HepG2 (cell line): ENCODE data around the gene SRC.

ENCODE experiments used
- ARNT ChIP-seq: fragments of 450-650 bp; IDR thresholded peaks from 2 replicates; pipeline ENCODE4 v1.6.1; 2017
- GLI4 ChIP-seq: sonication (generic); formaldehyde crosslinking; IDR thresholded peaks from 2 replicates; pipeline ENCODE4 v1.5.1; 2020; ENCODE audit warnings: missing genetic modification reagents, mild to moderate bottlenecking, moderate library complexity, borderline replicate concordance
- HCFC1 ChIP-seq: fragments of 150-350 bp; IDR thresholded peaks from 2 replicates; pipeline ENCODE4 v1.6.1; 2014; ENCODE audit warnings: low read depth, low read length
- HNF4A ChIP-seq: sonication (generic); formaldehyde crosslinking; IDR thresholded peaks from 2 replicates; pipeline ENCODE4 v1.4.0; 2020; ENCODE audit warnings: missing genetic modification reagents
- MAFG ChIP-seq: sonication (generic); formaldehyde crosslinking; IDR thresholded peaks from 2 replicates; pipeline ENCODE4 v1.5.1; 2020; ENCODE audit warnings: mild to moderate bottlenecking, missing genetic modification reagents
- NFE2L2 ChIP-seq: fragments of 150-350 bp; IDR thresholded peaks from 2 replicates; pipeline ENCODE4 v1.6.1; 2014; ENCODE audit warnings: low read length
- NRL ChIP-seq: sonication (generic); formaldehyde crosslinking; IDR thresholded peaks from 2 replicates; pipeline ENCODE4 v1.5.0; 2020; ENCODE audit warnings: missing genetic modification reagents, mild to moderate bottlenecking, moderate library complexity, borderline replicate concordance
- TCF7L2 ChIP-seq: IDR thresholded peaks from 2 replicates; pipeline ENCODE4 v1.6.1; 2011; ENCODE audit warnings: mild to moderate bottlenecking, low read depth, low read length, moderate library complexity
- ZSCAN29 ChIP-seq: sonication (generic); formaldehyde crosslinking; conservative IDR thresholded peaks from 2 replicates; pipeline ENCODE4 v1.4.0; 2020; ENCODE audit warnings: mild to moderate bottlenecking, missing genetic modification reagents
- TF ChIP-seq, protein P1 (sequence below): sonication (generic); formaldehyde crosslinking; IDR thresholded peaks from 2 replicates; pipeline ENCODE4 v1.5.0; 2020; ENCODE audit warnings: mild to moderate bottlenecking, missing genetic modification reagents, moderate library complexity
- TF ChIP-seq, protein P2 (sequence below): sonication (generic); formaldehyde crosslinking; IDR thresholded peaks from 2 replicates; pipeline ENCODE4 v1.4.0; 2020; ENCODE audit warnings: missing genetic modification reagents

DNA sequence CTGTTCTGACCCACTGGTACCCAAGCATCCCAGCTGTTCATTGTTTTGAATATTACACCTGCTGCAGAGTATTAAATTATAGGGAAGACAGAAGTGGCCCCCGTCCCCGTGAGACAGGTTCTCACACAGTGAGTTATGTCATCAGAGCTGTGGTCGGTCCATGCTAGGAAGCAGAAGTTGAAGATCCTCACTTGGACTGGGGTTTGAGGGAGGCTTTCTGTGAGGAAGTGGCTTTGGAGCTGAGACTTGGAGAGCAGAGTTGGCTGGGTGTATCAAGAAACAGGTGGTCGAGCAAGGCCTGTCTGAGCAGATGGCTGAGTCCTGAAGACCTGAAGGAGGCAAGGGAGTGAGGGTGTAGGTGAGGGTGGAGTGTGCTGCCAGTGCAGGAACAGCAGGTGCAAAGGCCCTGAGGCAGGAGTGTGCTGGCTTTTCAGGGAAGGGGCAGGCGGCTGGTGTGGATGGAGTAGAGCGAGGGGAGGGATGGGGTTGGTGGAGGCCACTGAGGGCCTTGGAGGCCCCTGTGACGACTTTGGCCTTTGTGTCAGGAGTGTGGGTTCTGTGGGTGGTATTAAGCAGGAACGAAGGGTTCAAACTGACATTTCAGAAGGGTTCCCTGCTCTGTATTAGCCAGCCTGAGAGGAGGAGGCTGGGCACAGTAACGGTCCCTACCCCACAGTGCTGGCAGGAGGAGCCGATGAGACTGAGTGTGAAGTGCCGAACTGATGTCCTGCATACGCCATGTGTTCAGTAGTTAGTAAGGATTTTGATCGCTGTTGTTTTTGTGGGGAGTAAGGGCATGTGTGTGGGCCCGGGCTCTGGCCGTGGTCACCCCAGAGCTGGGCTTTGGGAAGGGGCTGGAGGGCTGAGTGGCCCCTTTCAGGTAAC is 11.8 kb downstream of the SRC start:
- TF ChIP-seq ZSCAN29 (CRISPR knock-in tag) (no peak), NRL (CRISPR knock-in tag) (no peak), ARNT (no peak), HCFC1 (no peak), GLI4 (CRISPR knock-in tag) (no peak), TCF7L2 (no peak), HNF4A (CRISPR knock-in tag) (no peak), NFE2L2 (no peak), MAFG (CRISPR knock-in tag) (no peak)
- TF ChIP-seq, protein P1, sequence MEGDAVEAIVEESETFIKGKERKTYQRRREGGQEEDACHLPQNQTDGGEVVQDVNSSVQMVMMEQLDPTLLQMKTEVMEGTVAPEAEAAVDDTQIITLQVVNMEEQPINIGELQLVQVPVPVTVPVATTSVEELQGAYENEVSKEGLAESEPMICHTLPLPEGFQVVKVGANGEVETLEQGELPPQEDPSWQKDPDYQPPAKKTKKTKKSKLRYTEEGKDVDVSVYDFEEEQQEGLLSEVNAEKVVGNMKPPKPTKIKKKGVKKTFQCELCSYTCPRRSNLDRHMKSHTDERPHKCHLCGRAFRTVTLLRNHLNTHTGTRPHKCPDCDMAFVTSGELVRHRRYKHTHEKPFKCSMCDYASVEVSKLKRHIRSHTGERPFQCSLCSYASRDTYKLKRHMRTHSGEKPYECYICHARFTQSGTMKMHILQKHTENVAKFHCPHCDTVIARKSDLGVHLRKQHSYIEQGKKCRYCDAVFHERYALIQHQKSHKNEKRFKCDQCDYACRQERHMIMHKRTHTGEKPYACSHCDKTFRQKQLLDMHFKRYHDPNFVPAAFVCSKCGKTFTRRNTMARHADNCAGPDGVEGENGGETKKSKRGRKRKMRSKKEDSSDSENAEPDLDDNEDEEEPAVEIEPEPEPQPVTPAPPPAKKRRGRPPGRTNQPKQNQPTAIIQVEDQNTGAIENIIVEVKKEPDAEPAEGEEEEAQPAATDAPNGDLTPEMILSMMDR (CRISPR knock-in tag), result no peak
- TF ChIP-seq, protein P2, sequence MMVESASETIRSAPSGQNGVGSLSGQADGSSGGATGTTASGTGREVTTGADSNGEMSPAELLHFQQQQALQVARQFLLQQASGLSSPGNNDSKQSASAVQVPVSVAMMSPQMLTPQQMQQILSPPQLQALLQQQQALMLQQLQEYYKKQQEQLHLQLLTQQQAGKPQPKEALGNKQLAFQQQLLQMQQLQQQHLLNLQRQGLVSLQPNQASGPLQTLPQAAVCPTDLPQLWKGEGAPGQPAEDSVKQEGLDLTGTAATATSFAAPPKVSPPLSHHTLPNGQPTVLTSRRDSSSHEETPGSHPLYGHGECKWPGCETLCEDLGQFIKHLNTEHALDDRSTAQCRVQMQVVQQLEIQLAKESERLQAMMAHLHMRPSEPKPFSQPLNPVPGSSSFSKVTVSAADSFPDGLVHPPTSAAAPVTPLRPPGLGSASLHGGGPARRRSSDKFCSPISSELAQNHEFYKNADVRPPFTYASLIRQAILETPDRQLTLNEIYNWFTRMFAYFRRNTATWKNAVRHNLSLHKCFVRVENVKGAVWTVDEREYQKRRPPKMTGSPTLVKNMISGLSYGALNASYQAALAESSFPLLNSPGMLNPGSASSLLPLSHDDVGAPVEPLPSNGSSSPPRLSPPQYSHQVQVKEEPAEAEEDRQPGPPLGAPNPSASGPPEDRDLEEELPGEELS (CRISPR knock-in tag), result no peak
